HepG2 (cell line): ENCODE data around the gene BHLHE23. TPM values are rescaled to one million over a fixed set of nuclear protein-coding genes. Genes with fewer than 3 reads are reported as not detected.

Experiments
- ATAC-seq: fragments of 200-7000 bp; cut with Tn5 transposase; 3 replicates; pipeline ENCODE4 v1.9.1; 2020; ENCODE audit warnings: mild to moderate bottlenecking, moderate library complexity
- BruUV-seq: library from RNA; stranded (reverse); fragments of 400-500 nt; replicated peaks from 2 replicates; lab custom pipeline; 2021; lab: Mats Ljungman, UMichigan
- CTCF ChIA-PET: fragments of 300-600 bp; formaldehyde crosslinking; extraction: SDS; loops from one replicate; lab custom pipeline; 2021; ENCODE audit warnings: low total read pairs, inconsistent platforms, low intra/inter-chr PET ratio; lab: Yijun Ruan, JAX
- POLR2A ChIA-PET: fragments of 350-600 bp; sonication (Branson Sonifier 250); formaldehyde crosslinking; loops from one replicate; lab custom pipeline; 2020; ENCODE audit warnings: antibody characterized with exemption, inconsistent platforms; lab: Yijun Ruan, JAX
- DNase-seq: peaks from one replicate; pipeline ENCODE4 v3.0.0-alpha.2; 2015; ENCODE audit warnings: low spot score
- FAIRE-seq: peaks from 3 replicates; lab custom pipeline; 2011; peaks lifted over from hg19 to GRCh38; lab: Jason Lieb, UNC
- H2AFZ ChIP-seq: one replicate; pipeline ENCODE4 v1.6.1; 2011; ENCODE audit warnings: low read length, inconsistent platforms
- H3K27ac ChIP-seq: fragments of 300-600 bp; 3 replicates; pipeline ENCODE4 v1.8.0; 2011; ENCODE audit warnings: mixed run types, mild to moderate bottlenecking, mixed read lengths, low read length, inconsistent platforms; ENCODE audit not compliant: insufficient read depth; ENCODE audit errors: extremely low read length
- H3K27me3 ChIP-seq, 2 experiments: fragments of 200-600 bp in 1 of 2; 2 replicates in 1 of 2; 3 replicates in 1 of 2; pipeline versions ENCODE4 v1.6.0 to v1.8.0; 2011; ENCODE audit warnings: low read length in 2 of 2, mild to moderate bottlenecking in 2 of 2, moderate library complexity in 2 of 2, inconsistent platforms in 1 of 2; ENCODE audit not compliant: insufficient read depth in 2 of 2, control insufficient read depth in 1 of 2
- H3K36me3 ChIP-seq, 2 experiments: fragments of 200-600 bp in 1 of 2; replicated peaks in 1 of 2; 2 replicates in 1 of 2; 3 replicates in 1 of 2; pipeline versions ENCODE4 v1.5.1 to v1.8.0; 2011; ENCODE audit warnings: low read length in 2 of 2, inconsistent platforms in 1 of 2; ENCODE audit not compliant: insufficient read depth in 2 of 2, control insufficient read depth in 1 of 2
- H3K4me1 ChIP-seq: 2 replicates; pipeline ENCODE4 v1.5.1; 2012; ENCODE audit warnings: low read length, inconsistent platforms; ENCODE audit not compliant: insufficient read depth
- H3K4me2 ChIP-seq: 2 replicates; pipeline ENCODE4 v1.6.0; 2011; ENCODE audit warnings: low read depth, low read length, inconsistent platforms
- H3K4me3 ChIP-seq, 3 experiments: fragments of 200-600 bp in 1 of 3; sonication (generic), shearing (Covaris generic) in 1 of 3; replicated peaks in 1 of 3; 2 replicates each; pipeline ENCODE4 v1.5.1; 2011 to 2016; ENCODE audit warnings: low read length in 3 of 3, inconsistent platforms in 2 of 3, low read depth in 2 of 3, mild to moderate bottlenecking in 2 of 3, control low read depth in 1 of 3, mixed read lengths in 1 of 3; ENCODE audit not compliant: insufficient read depth in 1 of 3
- H3K79me2 ChIP-seq: one replicate; pipeline ENCODE4 v1.6.1; 2011; ENCODE audit warnings: low read length, inconsistent platforms; ENCODE audit not compliant: insufficient read depth
- H3K9ac ChIP-seq: 2 replicates; pipeline ENCODE4 v1.6.0; 2011; ENCODE audit warnings: mild to moderate bottlenecking, low read depth, low read length, inconsistent platforms; ENCODE audit not compliant: insufficient read depth
- H3K9me3 ChIP-seq: 2 replicates; pipeline ENCODE4 v1.5.1; 2012; ENCODE audit warnings: mild to moderate bottlenecking, low read length
- H4K20me1 ChIP-seq: 2 replicates; pipeline ENCODE4 v1.6.0; 2011; ENCODE audit warnings: inconsistent platforms, mild to moderate bottlenecking, low read length, moderate library complexity; ENCODE audit not compliant: insufficient read depth
- CERS6 ChIP-seq: sonication (generic); formaldehyde crosslinking; IDR thresholded peaks from 2 replicates; pipeline ENCODE4 v1.5.0; 2020; ENCODE audit warnings: missing genetic modification reagents
- EZH2 ChIP-seq: conservative IDR thresholded peaks from 2 replicates; pipeline ENCODE4 v1.6.1; 2012; ENCODE audit warnings: mild to moderate bottlenecking, low read depth, low read length, moderate library complexity
- FOXA1 ChIP-seq, 2 experiments: fragments of 450-650 bp in 1 of 2; sonication (generic) in 1 of 2; formaldehyde crosslinking in 1 of 2; IDR thresholded peaks; 2 replicates each; pipeline versions ENCODE4 v1.4.0 to v1.6.1; 2016 to 2020; ENCODE audit warnings: missing genetic modification reagents in 1 of 2
- MNT ChIP-seq: fragments of 450-650 bp; IDR thresholded peaks from 2 replicates; pipeline ENCODE4 v1.6.1; 2016
- NR2C2 ChIP-seq: sonication (generic); formaldehyde crosslinking; IDR thresholded peaks from 2 replicates; pipeline ENCODE4 v1.4.0; 2020; ENCODE audit warnings: missing genetic modification reagents, mild to moderate bottlenecking, moderate library complexity, borderline replicate concordance
- PATZ1 ChIP-seq: sonication (generic); formaldehyde crosslinking; IDR thresholded peaks from 2 replicates; pipeline ENCODE4 v1.4.0; 2020; ENCODE audit warnings: missing genetic modification reagents
- PAX8 ChIP-seq: sonication (generic); formaldehyde crosslinking; IDR thresholded peaks from 2 replicates; pipeline ENCODE4 v1.8.0; 2022; ENCODE audit warnings: mild to moderate bottlenecking, missing genetic modification reagents, borderline replicate concordance
- ZBTB39 ChIP-seq: sonication (generic); formaldehyde crosslinking; IDR thresholded peaks from 2 replicates; pipeline ENCODE4 v1.5.0; 2020; ENCODE audit warnings: missing genetic modification reagents
- ZNF781 ChIP-seq: sonication (generic); formaldehyde crosslinking; IDR thresholded peaks from 2 replicates; pipeline ENCODE4 v1.5.1; 2020; ENCODE audit warnings: borderline replicate concordance, mild to moderate bottlenecking, missing genetic modification reagents; ENCODE audit errors: not compliant biosample characterization
- WGBS: methylation state at CpG from one replicate; pipeline ENCODE4 v1.1.6; 2017; ENCODE audit warnings: low lambda C conversion rate; 5-methylcytosine and 5-hydroxymethylcytosine counted together
- in situ Hi-C: cut with HindIII; loops from 2 replicates; pipeline ENCODE4 v1.10.0; 2017; ENCODE audit warnings: low pct_unique_long_range_greater_than_20kb; ENCODE audit not compliant: extremely low pct_ligation_motif_present
- intact Hi-C: fragments of 100-400 bp; cut with micrococcal nuclease; formaldehyde crosslinking; loops from one replicate; pipeline ENCODE4 v1.10.0; 2022; ENCODE audit not compliant: unreplicated experiment
- polyA plus RNA-seq, 8 experiments: library from polyadenylated mRNA; depleted of rRNA in 3 of 8; stranded (reverse) in 7 of 8; unstranded in 1 of 8; fragments of >200 nt; fragmentation: Illumina TruSeq in 4 of 8; extraction: Trizol in 4 of 8; gene quantifications; 2 replicates each; pipeline versions ENCODE4 v1.2.1 to v1.2.3, GENCODE V29; 2011 to 2016; ENCODE audit warnings: low read depth in 4 of 8, missing spikeins in 1 of 8, mixed read lengths in 1 of 8; ENCODE audit not compliant: insufficient read depth in 1 of 8
- total RNA-seq, 5 experiments: library from RNA; depleted of rRNA; stranded (reverse); fragments of >200 nt; fragmentation: Illumina TruSeq; extraction: Trizol; gene quantifications; 2 replicates each; pipeline ENCODE4 v1.2.3, GENCODE V29; 2016; ENCODE audit warnings: low read depth in 1 of 5

Gene BHLHE23
- total and polyA plus RNA-seq, 2 of the 13 experiments (the other 11 are each of a cell fraction or from before 2014, with no cell fraction given) = not detected

GRCh38 chr20:63004607-63005364, 2.0 kb downstream of the BHLHE23 start:
- no peak overlapping the region for H2AFZ ChIP-seq
- TF ChIP-seq PAX8 (no peak), ZBTB39 (CRISPR knock-in tag) (no peak), EZH2 (peak; percentile 28)
- no peak for FAIRE-seq
- 42% methylated on average over 41 of the region's 53 CpGs for WGBS
- no peak for DNase-seq
- H3K27me3 ChIP-seq = peaks cover 41 to 93% of the 10 kb centered on the region in 2 experiments
- H3K4me2 ChIP-seq = no peak overlapping the region
- no TSS peak for BruUV-seq
- in situ Hi-C loops (no loop called here), intact Hi-C loops (no loop called here)
- H3K4me3 ChIP-seq = no peak overlapping the region
- no peak overlapping the region for H3K9ac ChIP-seq
- H3K9me3 ChIP-seq = no peaks in the 10 kb centered on the region
- peaks cover 5% of the 10 kb centered on the region; the same call in 1 of the 2 replicates for H4K20me1 ChIP-seq
- CTCF ChIA-PET = interaction anchor here (1.0 kb wide), 1 partner anchor 132 kb away, joined by 3 read pairs; no protein-coding TSS in a partner anchor
- H3K4me1 ChIP-seq = peaks cover 12% of the 10 kb centered on the region
- POLR2A ChIA-PET = no interaction called here
- ATAC-seq = no peak
- H3K27ac ChIP-seq = no peak overlapping the region
- no peaks in the 10 kb centered on the region for H3K79me2 ChIP-seq
- no peaks in the 10 kb centered on the region for H3K36me3 ChIP-seq

- Histone ChIP-seq H3K79me2 (no peaks in the 10 kb centered on the region), H2AFZ (no peak overlapping the region), H3K9ac (no peak overlapping the region), H4K20me1 (peaks cover 5% of the 10 kb centered on the region; the same call in 1 of the 2 replicates), H3K4me1 (no peaks in the 10 kb centered on the region), H3K4me2 (no peak overlapping the region), H3K36me3 (no peaks in the 10 kb centered on the region), H3K27ac (no peak overlapping the region), H3K9me3 (no peaks in the 10 kb centered on the region), H3K27me3 (peaks cover 41 to 94% of the 10 kb centered on the region in 2 experiments), H3K4me3 (no peak overlapping the region)
- FAIRE-seq (no peak), DNase-seq (no peak), ATAC-seq (no peak)
- ChIA-PET CTCF (no interaction called here), POLR2A (no interaction called here)
- no TSS peak for BruUV-seq
- 11% methylated on average over 13 of the region's 13 CpGs for WGBS
- in situ Hi-C loops (no loop called here), intact Hi-C loops (no loop called here)
- TF ChIP-seq MNT (peak; percentile 55), ZNF781 (CRISPR knock-in tag) (no peak), CERS6 (CRISPR knock-in tag) (no peak), NR2C2 (CRISPR knock-in tag) (no peak), PATZ1 (no peak), FOXA1 (IDR thresholded peaks at IDR 0.05) (no peak), FOXA1 (CRISPR knock-in tag; IDR thresholded peaks at IDR 0.05) (no peak)
Measured at GRCh38 chr20:63003546-63003945, 3.2 kb downstream of the BHLHE23 start.
